GM18858 (cell line): Measurements from ENCODE around the gene MRPS33.
"Not testable (repeated sequence)": the region's sequence is repeated elsewhere in the genome, so short reads cannot be mapped to it uniquely, and the experiment has no call there.

ENCODE experiments used
- ATAC-seq: cut with Tn5 transposase; IDR thresholded peaks from one replicate; pipeline ENCODE4 v1.9.1; 2021; ENCODE audit not compliant: unreplicated experiment

The MRPS33 gene

DNA sequence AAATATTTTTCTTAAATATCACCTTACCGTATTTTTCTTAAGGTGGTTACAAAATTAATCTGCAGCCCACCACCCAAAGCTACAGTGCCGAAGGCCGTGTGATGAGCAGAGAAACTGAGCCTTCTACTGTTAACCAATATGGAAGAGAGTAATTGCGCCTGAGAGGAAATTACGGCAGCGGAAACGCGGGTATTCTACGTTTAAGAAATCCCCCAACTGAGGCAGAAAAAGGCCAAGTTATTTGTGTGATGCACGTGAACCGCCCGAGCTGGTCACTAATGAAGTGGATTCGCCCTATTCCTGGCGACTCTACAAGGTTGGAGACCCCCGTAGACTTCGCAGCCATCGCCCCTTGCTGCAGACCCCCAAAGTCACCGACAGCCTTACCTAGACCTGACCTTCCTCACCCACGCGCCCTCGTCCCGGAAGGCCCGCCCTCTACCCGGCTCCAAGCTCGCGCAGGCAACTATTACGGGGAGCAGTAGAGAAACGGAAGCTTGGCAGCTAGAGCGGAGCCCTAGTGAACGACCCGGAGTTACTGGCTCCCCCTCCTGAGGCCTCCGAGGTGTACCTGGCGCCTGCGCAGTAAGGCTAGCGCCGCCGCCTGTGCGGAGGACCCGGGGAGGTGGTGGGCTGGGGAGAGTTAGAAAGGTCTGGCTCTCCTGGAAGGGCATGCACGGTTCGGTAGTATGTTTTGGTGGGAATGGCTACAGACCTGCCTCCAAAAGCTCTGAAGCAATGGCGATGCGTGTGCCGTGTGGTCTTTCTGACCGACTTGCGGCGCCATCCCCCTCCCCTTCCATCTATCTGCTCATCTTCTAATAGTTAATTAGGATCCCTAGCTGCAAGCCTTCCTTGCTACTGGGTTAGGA is at the start of gene MRPS33:
Gene MRPS33 (minus strand): TSS at position 429 of the 872 bp plus-strand sequence. CDS start 4,319 bp downstream, outside the sequence.
- ATAC-seq = peak; percentile 97

DNA sequence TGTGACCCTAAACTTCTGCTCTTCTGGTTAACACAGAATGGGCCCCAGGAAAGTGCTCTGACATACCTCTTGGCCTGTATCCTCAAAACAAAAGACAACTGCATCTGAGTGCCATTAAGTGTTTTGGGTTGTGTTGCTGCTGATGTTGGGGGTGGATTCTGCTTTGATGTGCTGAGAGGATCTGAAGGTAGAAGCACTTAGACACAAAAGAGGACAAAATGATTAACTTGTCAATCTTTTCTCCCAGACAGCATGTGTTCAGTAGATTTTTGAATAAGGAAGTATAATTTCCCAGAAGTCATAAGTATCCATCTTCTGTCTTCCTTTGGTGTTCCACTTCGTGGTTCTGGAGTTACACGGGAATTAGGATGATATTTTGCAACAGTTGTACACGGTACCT is 43.0 kb upstream of the MRPS33 start:
- no peak for ATAC-seq

DNA sequence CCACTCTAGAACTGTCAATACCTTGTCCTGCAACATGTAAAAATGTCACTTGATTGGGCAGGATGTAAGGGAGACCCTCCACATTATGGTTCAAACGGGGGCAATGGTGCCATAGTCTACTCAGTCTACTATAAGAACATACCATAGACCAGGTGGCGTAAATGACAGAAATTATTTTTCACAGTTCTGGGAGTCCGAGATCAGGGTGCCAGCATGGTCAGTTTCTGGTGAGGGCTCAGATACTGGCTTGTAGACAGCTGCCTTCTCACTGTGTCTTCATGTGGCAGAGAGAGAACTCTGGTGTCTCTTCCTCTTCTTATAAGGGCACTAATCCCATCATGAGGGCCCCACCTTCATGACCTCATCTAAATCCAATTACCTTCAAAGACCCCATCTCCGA is 40.4 kb upstream of the MRPS33 start:
- no peak for ATAC-seq

DNA sequence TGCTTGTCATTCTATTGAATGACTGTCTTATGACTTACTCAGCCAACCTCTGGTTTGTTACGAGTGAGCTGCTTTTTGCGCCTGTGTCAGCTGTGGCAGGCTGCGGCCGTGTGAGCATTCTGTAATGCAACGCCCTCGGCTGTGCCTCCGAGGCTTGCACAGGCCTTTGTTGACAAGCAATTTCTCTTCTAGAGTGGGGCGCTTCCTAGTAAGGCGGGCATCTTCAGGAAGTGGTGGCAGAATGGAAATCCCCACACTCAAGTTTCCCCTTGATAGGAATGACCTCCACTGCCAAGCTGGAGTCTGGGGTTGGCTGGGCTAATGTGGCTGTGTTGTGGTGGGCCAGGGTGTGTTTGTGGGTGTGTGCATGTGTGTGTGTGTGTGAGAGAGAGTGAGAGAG is 38.9 kb upstream of the MRPS33 start:
- ATAC-seq = no peak

DNA sequence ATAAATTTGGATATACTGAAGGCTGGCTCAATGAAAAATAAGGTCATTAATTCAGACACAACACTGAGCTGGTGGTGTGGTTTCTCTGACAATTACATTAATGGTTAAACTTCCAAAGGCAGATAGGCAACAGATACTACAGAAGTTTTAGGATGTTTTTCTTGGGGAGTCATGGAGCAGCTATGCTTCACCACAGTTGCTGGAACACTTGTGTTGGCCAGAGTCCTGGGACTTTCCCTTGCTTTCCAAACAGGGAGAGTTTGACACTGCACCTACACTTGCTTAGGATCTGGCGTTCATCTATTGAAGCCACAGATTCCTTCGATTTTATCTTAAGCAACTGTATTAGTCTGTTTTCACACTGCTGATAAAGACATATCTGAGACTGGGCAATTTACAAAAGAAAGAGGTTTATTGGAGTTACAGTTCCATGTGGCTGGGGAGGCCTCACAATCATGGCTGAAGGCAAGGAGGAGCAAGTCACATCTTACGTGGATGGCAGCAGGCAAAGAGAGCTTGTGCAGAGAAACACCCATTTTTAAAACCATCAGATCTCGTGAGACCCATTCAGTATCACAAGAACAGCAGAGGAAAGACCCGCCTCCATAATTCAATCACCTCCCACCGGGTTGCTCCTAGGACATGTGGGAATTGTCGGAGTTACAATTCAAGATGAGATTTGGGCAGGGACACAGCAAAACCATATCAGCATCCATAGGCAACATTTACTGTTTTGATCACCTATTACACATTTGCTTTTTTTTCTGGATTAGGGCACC is 31.3 kb upstream of the MRPS33 start:
- no peak for ATAC-seq

DNA sequence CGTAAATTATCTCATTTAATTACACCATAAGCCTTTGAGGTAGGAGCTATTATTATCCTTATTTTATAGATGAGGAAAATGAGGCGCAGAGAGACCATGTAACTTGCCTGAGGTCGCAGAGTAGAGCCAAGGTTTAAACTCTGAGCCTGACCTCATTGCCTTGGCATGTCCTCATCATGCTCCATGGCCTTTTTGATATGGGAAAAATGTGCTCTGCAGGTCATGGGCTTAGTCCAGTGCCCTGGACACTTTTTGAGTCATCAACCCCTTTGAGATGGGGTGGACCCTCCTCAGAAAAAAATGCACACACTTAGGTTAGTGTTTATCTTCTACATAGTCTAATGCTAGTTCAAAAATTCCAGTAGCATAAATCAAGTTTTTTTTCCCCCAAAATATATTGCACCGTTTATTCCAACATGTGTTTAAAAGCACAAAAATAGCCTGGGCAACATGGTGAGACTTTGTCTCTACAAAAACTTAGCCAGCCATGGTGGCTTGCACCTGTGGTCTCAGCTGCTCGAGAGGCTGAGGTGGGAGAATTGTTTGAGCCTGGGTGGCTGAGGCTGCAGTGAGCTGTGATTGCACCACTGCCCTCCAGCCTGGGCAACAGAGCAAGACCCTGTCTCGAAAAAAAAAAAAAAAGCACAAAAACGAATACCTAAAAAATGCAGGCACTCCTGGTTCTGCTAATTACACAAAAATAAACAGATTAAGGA is 30.5 kb upstream of the MRPS33 start:
- ATAC-seq = no peak

DNA sequence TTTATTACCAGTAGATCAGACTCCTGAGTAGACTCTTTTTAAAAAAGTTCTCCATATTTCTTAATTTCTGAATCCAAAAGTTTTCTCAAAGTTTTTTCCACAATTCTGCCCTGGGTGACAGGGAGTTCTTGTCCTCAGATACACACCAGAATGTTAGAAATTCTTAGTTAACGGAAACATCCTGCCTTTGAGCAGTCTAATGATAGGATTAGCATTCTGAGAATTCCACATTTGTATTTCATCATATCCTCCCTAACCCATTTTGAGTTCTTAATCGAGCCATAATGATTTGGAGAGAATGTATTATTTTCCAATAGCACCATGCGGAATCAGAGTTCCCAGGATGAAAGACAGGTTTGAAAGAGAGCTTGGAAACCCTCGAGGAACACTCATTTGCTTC is 28.9 kb upstream of the MRPS33 start:
- ATAC-seq = no peak

DNA sequence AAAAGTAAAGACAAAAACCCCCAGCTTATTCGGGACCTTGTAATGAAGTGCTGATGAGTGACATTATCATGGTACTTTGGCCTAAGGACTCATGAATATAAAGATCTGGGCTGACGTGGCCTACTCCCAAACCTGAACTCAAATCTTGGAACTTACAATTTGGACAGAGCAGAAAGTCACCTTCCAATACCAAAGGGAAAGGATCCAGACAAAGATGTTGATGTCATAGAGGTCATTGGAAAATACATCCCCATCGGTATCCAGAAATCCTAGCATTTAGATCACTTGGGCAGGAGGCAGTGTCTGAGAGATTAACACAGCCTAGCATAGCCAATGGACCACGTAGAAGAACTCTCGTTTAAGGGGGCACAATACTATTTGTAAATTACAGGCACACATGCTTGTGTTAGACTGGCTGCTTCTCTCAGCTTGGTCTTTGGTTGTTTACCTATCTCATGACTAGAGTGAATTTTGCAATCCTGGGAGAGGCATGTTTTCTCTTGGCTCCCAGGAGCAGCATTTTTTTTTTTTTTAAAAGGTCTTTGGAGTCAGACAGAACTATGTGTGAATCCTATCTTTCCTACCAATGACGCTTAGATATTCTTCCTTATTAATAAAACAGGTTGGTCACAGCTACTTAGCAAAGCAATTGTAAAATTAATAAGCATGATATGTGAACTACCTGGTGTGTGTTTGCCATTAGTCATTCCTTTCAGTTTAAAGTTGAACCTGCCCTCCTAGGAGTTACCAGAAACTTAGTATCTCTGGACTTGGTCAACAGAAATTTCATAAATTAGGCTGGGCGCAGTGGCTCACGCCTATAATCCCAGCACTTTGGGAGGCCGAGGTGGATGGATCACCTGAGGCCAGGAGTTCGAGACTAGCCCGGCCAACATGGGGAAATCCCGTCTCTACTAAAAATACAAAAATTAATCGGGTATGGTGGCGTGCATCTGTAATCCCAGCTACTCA is 27.8 kb upstream of the MRPS33 start:
- no peak for ATAC-seq

DNA sequence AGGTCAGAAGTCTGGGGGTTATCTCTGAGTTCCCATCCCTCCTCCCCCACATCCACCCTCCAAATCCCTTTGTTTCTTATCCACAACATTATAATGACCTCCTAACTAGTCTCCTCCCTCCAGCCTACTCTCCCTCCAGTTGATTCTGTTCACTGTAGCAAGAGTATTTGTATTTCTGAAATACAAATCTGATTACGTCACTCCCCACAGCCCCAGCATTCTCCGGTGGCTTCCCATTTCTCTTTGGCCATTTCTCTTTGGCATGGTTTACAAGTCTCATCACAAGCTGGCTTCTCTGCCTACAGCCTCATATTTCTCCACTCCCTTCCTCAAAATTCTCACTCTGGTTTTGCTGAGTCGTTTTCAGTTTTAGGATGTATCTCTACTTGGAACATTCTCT is 24.6 kb upstream of the MRPS33 start:
- ATAC-seq = no peak

DNA sequence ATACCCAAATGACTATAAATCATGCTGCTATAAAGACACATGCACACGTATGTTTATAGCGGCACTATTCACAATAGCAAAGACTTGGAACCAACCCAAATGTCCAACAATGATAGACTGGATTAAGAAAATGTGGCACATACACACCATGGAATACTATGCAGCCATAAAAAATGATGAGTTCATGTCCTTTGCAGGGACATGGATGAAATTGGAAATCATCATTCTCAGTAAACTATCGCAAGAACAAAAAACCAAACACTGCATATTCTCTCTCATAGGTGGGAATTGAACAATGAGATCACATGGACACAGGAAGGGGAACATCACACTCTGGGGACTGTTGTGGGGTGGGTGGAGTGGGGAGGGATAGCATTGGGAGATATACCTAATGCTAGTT is 23.3 kb upstream of the MRPS33 start:
- ATAC-seq = not testable (repeated sequence)

DNA sequence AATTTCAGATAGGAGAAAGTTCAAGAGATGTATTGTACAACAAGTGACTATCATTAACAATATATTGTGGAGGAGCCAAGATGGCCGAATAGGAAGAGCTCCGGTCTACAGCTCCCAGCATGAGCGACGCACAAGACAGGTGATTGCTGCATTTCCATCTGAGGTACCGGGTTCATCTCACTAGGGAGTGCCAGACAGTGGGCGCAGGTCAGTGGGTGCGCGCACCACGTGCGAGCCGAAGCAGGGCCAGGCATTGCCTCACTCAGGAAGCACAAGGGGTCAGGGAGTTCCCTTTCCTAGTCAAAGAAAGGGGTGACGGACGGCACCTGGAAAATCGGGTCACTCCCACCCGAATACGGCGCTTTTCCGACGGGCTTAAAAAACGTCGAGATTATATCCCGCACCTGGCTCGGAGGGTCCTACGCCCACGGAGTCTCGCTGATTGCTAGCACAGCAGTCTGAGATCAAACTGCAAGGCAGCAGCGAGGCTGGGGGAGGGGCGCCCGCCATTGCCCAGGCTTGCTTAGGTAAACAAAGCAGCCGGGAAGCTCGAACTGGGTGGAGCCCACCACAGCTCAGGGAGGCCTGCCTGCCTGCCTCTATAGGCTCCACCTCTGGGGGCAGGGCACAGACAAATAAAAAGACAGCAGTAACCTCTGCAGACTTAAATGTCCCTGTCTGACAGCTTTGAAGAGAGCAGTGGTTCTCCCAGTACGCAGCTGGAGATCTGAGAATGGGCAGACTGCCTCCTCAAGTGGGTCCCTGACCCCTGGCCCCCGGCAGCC is 18.0 kb upstream of the MRPS33 start:
- ATAC-seq = not testable (repeated sequence)

DNA sequence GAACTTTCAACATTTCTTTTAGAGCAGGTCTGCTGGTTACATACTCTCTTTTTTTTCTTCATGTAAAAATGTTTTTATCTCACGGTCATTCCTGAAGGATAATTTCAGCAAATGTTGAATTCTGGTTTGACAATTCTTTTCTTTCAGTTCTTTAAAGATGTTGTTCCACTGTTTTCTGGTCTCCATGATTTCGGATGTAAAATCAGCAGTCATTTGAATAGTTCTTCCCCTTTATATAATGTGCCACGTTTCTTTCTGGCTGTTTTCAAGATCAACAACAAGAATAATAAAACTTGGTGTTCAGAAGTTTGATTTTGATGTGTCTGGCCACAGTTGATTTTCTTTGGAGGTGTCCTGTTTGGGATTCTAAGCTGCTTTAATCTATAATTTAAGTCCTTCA is 14.0 kb upstream of the MRPS33 start:
- ATAC-seq = no peak

DNA sequence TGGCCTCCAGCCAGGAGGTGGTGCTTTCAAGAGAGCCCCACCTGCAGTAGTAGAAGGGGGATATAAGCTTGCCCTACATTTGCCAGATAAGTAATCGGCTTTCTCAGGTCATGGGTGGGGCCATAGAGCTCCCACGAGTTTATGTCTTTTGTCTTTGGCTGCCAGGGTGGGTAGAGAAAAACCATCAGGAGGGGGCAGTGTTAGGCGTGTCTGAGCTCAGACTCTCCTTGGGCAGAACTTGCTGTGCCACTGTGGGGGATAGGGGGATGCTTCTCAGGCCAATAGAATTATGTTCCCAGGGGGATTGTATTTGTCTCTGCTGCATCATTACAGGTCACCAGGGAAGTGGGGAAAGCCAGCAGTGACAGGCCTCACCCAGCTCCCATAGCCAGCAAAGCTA is 12.3 kb upstream of the MRPS33 start:
- ATAC-seq = no peak

DNA sequence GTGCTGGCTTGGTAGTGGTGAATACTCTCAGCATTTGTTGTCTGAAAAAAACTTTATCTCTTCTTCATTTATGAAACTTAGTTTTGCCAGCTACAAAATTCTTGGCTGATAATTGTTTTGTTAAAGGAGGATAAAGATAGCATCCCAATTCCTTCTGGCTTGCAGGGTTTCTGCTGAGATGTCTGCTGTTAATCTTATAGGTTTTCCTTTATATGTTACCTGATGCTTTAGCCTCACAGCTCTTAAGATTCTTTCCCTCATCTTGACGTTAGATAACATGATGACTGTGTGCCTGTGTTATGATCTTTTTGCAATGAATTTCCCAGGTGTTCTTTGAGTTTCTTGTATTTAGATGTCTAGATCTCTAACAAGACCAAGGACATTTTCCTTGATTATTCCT is 9.9 kb upstream of the MRPS33 start:
- ATAC-seq = no peak

DNA sequence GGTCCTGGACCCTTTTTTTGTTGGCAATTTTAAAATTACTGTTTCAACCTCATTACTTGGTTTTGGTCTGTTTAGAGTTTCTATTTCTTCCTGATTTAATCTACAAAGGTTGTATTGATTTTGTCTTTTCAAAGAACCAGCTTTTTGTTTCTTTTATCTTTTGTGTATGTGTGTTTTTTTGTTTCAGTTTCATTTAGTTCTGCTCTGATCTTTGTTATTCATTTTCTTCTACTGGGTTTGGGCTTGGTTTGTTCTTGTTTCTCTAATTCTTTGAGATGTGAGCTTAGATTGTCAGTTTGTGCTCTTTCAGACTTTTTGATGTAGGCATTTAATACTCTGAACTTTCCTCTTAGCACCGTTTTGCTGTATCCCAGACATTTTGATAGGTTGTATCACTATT is 8.5 kb upstream of the MRPS33 start:
- ATAC-seq = no peak

DNA sequence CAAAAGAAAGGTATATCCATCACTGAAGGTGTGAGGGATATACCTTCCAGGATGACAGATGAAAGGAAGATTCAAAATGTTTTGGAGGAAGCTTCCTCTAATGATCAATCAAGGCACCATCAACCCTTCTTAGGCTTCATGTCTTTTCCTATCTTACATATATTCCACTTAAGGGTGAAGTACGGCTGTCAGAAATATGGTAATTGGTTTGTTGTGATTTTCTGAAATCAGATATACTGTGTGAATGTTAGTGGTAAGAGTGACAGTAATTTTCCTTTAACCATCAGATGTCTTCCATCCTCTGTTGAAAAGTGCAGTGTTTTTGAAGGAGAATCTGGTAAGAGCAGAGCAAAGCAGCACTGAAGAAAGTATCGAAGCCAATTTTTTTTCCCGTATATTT is 2.8 kb upstream of the MRPS33 start:
- ATAC-seq = no peak

DNA sequence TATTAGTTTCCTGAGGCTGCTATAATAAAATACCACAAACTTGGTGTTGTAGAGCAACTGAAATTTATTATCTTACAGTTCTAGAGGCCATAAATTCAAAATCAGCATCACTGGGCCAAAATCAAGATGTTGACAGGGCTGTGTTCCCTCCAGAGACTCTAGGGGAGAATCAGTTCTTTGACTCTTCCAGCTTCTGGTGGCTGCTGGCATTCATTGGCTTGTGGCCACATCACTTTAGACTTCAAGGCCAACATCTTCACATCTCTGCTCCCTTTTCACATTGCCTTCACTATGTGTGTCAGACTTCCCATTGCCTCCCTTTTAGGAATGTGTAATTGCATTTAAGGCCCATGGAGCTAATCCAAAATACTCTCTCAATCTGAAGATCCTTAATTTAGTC is 1.6 kb upstream of the MRPS33 start:
- ATAC-seq = no peak

DNA sequence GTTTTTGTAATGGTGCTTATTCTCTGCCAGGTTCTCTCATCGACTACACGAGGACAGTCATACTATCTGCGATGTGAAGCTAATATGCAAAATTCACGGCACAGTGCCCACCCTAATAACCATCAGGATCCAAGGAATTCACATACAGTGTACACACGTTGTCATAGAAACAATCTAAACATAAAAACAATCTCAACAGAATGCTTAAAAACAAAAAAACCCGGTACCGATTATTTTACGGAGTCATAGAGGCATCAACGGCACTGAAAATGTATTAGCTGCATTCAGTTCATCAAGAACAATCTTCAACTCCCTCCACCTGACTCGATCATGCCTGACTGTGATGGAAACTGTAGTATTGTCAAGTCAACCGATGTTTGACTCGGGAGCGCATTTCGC is 628 bp downstream of the MRPS33 start:
- peak; percentile 0 for ATAC-seq

DNA sequence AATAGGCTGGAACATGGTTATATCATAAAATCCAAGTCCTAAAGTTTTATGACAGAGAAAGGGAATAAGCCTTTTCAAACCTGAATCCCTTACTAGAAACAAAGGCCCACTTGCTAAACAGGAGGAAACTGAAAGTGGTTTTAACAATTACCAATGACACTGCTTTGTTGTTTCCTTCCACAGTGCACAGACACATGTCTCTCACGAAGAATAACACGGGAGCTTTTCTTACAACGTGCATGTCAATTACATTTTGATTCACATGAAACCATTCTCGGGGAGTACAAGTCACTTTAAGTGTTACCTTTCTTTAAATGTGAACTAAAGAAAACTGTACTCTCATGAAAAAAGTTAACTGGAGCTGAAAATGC is 1.4 kb downstream of the MRPS33 start:
- ATAC-seq = no peak
